Measurements from ENCODE around the gene RPL31. TPM values are rescaled to one million over a fixed set of nuclear protein-coding genes. Genes with fewer than 3 reads are reported as not detected.
"Not testable (repeated sequence)": the region's sequence is repeated elsewhere in the genome, so short reads cannot be mapped to it uniquely, and the experiment has no call there.

The RPL31 gene
- total RNA-seq, 3 donors from 2014 or later (not counting 1 experiment from before 2014, with no cell fraction given) = 797 to 996 (median 940) TPM

DNA sequence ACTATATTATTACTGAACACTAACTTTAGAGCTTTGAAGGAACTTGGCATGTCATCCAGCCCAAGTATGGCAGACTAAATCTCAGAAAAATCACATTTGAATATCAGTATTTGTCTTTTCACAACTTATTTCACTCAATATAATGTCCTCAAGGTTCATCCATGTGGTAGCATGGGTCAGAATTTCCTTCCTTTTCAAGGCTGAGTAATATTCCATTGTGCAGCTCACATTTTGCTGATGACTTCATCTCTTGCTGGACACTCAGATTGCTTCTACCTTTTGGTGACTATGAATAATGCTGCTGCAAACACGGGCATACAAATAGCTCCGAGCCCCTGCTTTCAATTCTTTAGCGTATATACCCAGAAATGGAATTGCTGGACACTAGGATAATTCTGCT, 46.7 kb downstream of the RPL31 start:
- no peaks in the 10 kb centered on the region for H3K36me3 ChIP-seq (ENCODE audit: control insufficient read depth, insufficient read depth, low read length)
- TF ChIP-seq, protein P1, sequence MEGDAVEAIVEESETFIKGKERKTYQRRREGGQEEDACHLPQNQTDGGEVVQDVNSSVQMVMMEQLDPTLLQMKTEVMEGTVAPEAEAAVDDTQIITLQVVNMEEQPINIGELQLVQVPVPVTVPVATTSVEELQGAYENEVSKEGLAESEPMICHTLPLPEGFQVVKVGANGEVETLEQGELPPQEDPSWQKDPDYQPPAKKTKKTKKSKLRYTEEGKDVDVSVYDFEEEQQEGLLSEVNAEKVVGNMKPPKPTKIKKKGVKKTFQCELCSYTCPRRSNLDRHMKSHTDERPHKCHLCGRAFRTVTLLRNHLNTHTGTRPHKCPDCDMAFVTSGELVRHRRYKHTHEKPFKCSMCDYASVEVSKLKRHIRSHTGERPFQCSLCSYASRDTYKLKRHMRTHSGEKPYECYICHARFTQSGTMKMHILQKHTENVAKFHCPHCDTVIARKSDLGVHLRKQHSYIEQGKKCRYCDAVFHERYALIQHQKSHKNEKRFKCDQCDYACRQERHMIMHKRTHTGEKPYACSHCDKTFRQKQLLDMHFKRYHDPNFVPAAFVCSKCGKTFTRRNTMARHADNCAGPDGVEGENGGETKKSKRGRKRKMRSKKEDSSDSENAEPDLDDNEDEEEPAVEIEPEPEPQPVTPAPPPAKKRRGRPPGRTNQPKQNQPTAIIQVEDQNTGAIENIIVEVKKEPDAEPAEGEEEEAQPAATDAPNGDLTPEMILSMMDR (IDR thresholded peaks at IDR 0.05) = no peak
- H3K27ac Mint-ChIP-seq = no peak overlapping the region

DNA sequence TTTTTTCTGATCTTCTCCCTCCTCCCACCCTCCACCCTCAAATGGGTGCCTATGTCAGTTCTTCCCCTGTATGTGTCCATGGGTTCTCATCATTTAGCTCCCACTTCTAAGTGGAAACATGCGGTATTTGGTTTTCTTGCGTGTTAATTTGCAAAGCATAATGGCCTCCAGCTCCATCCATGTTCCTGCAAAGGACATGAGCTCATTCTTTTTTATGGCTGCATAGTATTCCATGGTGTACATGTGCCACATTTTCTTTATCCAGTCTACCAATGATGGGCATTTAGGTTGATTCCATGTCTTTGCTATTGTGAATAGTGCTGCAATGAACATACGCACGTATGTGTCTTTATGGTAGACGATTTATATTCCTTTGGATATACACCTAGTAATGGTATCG, 48.8 kb downstream of the RPL31 start:
- H3K27ac Mint-ChIP-seq; H3K36me3 Mint-ChIP-seq; H3K9me3 ChIP-seq (ENCODE audit: control insufficient read depth, insufficient read depth, low read length); DNase-seq; H3K27me3 ChIP-seq (ENCODE audit: control insufficient read depth, insufficient read depth, low read length); H3K9me3 Mint-ChIP-seq; intact Hi-C loops (cut with micrococcal nuclease); H3K36me3 ChIP-seq (ENCODE audit: control insufficient read depth, insufficient read depth, low read length); H3K4me1 Mint-ChIP-seq; ATAC-seq; H3K27ac ChIP-seq (ENCODE audit: low read length); H3K4me3 Mint-ChIP-seq; H3K4me3 ChIP-seq (ENCODE audit: low read length); H3K4me1 ChIP-seq (ENCODE audit: control insufficient read depth, insufficient read depth, low read length): not testable (repeated sequence)
- peaks cover 5 to 13% of the 10 kb centered on the region in 2 donors for H3K27me3 Mint-ChIP-seq (ENCODE audit: low read depth in 2 of 2)
- WGBS (ENCODE audit: insufficient coverage) = over 99% methylated on average over 6 of the region's 6 CpGs

More for the DNA sequence above, 46.7 kb downstream of the RPL31 start:
- DNase-seq (no peak), ATAC-seq (no peak)
- H3K4me1 Mint-ChIP-seq = no peaks in the 10 kb centered on the region
- Histone ChIP-seq H3K4me3 (ENCODE audit: low read length) (no peak overlapping the region), H3K4me1 (ENCODE audit: control insufficient read depth, insufficient read depth, low read length) (no peaks in the 10 kb centered on the region), H3K9me3 (ENCODE audit: control insufficient read depth, insufficient read depth, low read length) (no peaks in the 10 kb centered on the region), H3K27ac (ENCODE audit: low read length) (no peak overlapping the region), H3K27me3 (ENCODE audit: control insufficient read depth, insufficient read depth, low read length) (no peaks in the 10 kb centered on the region)
- no peaks in the 10 kb centered on the region for H3K36me3 Mint-ChIP-seq
- WGBS (ENCODE audit: insufficient coverage) = 90% methylated on average over 2 of the region's 3 CpGs
- no peaks in the 10 kb centered on the region for H3K9me3 Mint-ChIP-seq
- H3K4me3 Mint-ChIP-seq = no peak overlapping the region
- peaks cover 9 to 13% of the 10 kb centered on the region in 2 donors for H3K27me3 Mint-ChIP-seq (ENCODE audit: low read depth in 2 of 2)
- intact Hi-C loops (cut with micrococcal nuclease) = no loop called here

DNA sequence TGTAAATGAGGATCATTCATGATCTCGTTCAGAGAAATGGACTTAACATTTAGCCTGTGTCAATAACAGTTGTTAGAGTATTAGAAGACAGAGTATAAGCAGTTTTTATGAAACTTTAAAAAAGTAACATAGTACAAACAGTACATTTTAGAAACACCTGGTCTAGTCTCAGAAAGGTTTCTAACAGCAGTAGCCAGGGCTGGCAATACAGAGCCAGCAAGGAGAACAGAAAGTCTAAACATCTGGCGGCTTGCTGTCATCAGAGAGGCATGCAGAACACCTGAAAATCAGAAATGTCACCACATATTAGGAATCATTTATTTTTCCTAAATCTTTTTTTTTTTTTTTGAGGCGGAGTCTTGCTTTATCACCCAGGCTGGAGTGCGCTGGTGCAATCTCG, 50.1 kb downstream of the RPL31 start:
- Mint-ChIP-seq H3K27me3 (ENCODE audit: low read depth in 2 of 2) (peaks cover 5 to 13% of the 10 kb centered on the region in 2 donors), H3K36me3 (no peaks in the 10 kb centered on the region), H3K9me3 (no peaks in the 10 kb centered on the region), H3K4me1 (no peaks in the 10 kb centered on the region), H3K27ac (no peak overlapping the region), H3K4me3 (no peak overlapping the region)
- no peak overlapping the region for H3K27ac ChIP-seq (ENCODE audit: low read length)
- H3K36me3 ChIP-seq (ENCODE audit: control insufficient read depth, insufficient read depth, low read length) = no peaks in the 10 kb centered on the region
- ATAC-seq (no peak), DNase-seq (no peak)
- 92% methylated on average over 5 of the region's 5 CpGs for WGBS (ENCODE audit: insufficient coverage)
- no peak overlapping the region for H3K4me3 ChIP-seq (ENCODE audit: low read length)
- TF ChIP-seq, protein P1 (IDR thresholded peaks at IDR 0.05) = no peak
- H3K27me3 ChIP-seq (ENCODE audit: control insufficient read depth, insufficient read depth, low read length) = no peaks in the 10 kb centered on the region
- no peaks in the 10 kb centered on the region for H3K9me3 ChIP-seq (ENCODE audit: control insufficient read depth, insufficient read depth, low read length)
- H3K4me1 ChIP-seq (ENCODE audit: control insufficient read depth, insufficient read depth, low read length) = no peaks in the 10 kb centered on the region
- intact Hi-C loops (cut with micrococcal nuclease) = no loop called here

DNA sequence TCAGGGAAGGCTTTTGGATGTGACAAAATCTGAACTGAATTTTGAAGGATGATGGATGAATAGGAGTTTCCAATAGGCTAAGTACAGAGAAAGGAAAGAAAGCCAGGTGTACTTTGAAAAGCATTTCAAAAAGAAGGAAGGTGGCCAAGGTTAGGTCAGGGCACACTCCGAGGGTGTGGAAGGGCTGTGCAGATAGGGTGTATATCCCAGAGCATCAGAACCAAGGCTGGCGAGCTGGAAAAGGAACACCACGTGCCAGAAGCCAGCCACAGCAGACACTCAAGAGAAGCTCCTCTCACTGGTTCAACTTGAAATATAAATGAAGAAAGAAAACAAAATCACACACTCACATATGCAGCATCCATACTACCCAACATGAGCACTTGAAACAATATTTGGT, 51.0 kb downstream of the RPL31 start:
- DNase-seq = no peak

More for the DNA sequence above, 51.0 kb downstream of the RPL31 start:
- ATAC-seq = no peak
- intact Hi-C loops (cut with micrococcal nuclease) = no loop called here
- WGBS (ENCODE audit: insufficient coverage) = 84% methylated on average over 3 of the region's 3 CpGs
- no peak overlapping the region for H3K27ac Mint-ChIP-seq
- H3K9me3 ChIP-seq (ENCODE audit: control insufficient read depth, insufficient read depth, low read length) = no peaks in the 10 kb centered on the region
- no peak overlapping the region for H3K4me3 ChIP-seq (ENCODE audit: low read length)
- H3K36me3 Mint-ChIP-seq = no peaks in the 10 kb centered on the region
- H3K4me3 Mint-ChIP-seq = no peak overlapping the region
- H3K4me1 ChIP-seq (ENCODE audit: control insufficient read depth, insufficient read depth, low read length) = no peaks in the 10 kb centered on the region
- TF ChIP-seq, protein P1 (IDR thresholded peaks at IDR 0.05) = no peak
- no peaks in the 10 kb centered on the region for H3K27me3 ChIP-seq (ENCODE audit: control insufficient read depth, insufficient read depth, low read length)
- peaks cover 5 to 13% of the 10 kb centered on the region in 2 donors for H3K27me3 Mint-ChIP-seq (ENCODE audit: low read depth in 2 of 2)
- no peaks in the 10 kb centered on the region for H3K36me3 ChIP-seq (ENCODE audit: control insufficient read depth, insufficient read depth, low read length)
- no peaks in the 10 kb centered on the region for H3K9me3 Mint-ChIP-seq
- H3K27ac ChIP-seq (ENCODE audit: low read length) = no peak overlapping the region
- H3K4me1 Mint-ChIP-seq = no peaks in the 10 kb centered on the region

Other genes with a start within 250 kb of the RPL31 start
- gene NPAS2, start 182.2 kb upstream of the RPL31 start, total RNA-seq = not detected
- gene TBC1D8, start 149.1 kb downstream of the RPL31 start, total RNA-seq = 1 to 10 TPM; 2.2 to 8.7 (median 5.1) TPM

Measured in natural killer cell (primary cell).